Stimulated activated CD4-positive, alpha-beta T cell treated with anti-CD3 and anti-CD28 coated beads, Interleukin-1b, Interleukin-23, amount 100 ng/mL, for 4 hours (primary cell): ENCODE data around the gene OR51B4.
"Not testable (repeated sequence)": the region's sequence is repeated elsewhere in the genome, so short reads cannot be mapped to it uniquely, and the experiment has no call there.

Experiments
- DNase-seq, 2 donors: peaks; one replicate each; pipeline ENCODE4 v3.0.0-alpha.2; 2020; ENCODE audit warnings: low read depth in 2 of 2

The OR51B4 gene, protein sequence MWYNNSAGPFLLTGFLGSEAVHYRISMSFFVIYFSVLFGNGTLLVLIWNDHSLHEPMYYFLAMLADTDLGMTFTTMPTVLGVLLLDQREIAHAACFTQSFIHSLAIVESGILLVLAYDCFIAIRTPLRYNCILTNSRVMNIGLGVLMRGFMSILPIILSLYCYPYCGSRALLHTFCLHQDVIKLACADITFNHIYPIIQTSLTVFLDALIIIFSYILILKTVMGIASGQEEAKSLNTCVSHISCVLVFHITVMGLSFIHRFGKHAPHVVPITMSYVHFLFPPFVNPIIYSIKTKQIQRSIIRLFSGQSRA

DNA sequence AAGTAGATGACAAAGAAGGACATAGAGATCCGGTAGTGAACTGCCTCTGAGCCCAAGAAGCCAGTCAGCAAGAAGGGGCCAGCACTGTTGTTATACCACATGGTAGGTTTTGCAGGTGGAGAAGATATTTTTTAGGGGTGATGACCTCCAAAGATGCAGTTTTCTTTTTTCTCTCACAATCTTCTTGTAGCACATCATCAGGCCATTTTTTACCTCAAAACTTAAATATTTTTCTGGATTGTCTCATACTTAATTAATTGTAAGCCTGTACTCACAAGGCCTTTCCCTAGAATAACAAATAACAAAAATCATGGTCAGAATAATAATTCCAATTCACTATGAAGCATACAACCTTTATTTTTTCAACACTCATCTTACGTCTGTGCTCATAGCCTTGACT is at the start of gene OR51B4:
OR51B4 (minus strand) TSS at position 101 of the 400 bp plus-strand sequence; CDS start at position 101, 0 bp downstream.
- DNase-seq = no peak

DNA sequence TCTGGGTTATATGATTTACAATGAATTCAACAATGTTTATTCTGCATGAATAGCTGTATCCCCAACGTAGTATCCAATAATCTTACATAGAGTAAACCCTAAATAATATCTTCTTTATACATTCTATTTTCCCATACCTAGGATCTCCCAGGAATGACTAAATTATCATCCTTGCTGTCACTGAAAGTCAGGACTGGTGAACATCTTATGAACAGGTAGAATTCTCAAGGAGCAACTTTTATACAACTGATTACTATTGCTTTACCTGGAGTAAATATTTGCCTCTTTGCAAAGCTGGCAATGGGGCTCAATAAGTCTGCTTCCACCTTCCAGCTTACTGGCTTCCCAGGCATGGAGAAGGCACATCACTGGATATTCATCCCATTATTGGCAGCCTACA is 49.5 kb upstream of the OR51B4 start, which contains the start of gene OR51B6:
OR51B6 (plus strand) TSS at position 301 of the 400 bp plus-strand sequence; CDS start at position 301, 0 bp downstream.
- no peak for DNase-seq

DNA sequence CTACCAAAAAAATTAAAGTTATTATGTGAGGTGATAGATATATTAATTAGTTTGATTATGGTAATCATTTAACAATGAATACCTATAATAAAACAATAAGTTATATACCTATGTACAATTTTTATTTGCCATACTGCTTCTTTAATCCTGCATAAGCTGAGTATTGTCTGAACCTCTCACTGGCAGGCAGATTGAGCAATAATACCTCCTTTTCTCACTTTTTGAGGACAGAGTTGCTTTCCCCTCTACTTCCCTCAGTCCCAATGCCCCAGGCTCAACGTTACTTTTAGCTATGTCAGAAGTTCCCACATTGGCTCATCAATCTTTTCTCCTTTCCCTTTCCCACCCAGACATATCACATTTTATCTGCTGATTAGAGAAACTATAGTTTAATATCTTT is 47.8 kb upstream of the OR51B4 start:
- DNase-seq = no peak

DNA sequence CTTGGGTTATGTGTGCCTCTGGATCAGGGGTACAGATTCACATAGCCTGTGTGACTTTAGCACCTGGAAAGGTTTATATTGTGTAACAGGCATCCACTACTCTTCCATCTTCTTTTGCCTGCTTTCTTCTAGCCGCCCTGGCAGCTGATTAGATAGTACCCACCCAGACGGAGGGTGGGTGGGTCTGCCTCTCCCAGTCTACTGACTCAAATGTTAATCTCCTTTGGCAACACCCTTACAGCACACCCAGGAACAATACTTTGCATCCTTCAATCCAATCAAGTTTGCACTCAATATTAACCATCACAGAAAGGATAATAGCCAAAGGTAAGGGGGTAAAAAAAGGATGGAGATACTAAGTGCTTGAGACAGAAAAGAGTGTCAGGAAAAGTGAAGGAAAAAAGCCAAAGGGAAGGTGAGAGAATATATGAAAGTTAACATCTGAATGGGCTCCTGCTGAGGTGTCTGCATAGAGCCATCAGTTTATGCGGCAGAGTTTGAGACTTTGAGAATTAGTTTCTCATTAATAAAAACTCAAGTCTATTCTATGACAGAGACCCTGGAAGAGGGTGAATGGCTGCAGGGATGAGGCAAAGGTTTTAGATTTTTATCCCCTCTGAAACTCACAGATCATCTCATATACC is 46.9 kb upstream of the OR51B4 start:
- no peak for DNase-seq

DNA sequence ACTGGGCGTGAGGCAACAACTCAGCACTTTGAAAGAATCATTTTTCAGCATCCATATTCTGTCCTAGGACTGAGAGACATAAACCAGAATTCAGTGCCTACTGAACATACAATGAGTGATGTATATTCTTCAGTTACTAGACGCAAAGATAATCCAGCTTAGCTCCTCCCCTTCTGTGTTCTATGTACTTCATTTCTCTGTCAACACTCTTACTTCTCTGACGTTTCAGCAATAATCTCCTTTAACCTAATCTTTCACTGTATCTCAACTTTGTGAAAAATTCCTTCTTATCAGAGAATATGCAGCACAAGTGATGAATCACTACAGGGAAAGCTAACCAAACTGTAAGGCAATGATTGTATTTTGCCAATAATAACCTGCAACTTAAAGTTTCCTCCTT is 44.1 kb upstream of the OR51B4 start:
- no peak for DNase-seq

DNA sequence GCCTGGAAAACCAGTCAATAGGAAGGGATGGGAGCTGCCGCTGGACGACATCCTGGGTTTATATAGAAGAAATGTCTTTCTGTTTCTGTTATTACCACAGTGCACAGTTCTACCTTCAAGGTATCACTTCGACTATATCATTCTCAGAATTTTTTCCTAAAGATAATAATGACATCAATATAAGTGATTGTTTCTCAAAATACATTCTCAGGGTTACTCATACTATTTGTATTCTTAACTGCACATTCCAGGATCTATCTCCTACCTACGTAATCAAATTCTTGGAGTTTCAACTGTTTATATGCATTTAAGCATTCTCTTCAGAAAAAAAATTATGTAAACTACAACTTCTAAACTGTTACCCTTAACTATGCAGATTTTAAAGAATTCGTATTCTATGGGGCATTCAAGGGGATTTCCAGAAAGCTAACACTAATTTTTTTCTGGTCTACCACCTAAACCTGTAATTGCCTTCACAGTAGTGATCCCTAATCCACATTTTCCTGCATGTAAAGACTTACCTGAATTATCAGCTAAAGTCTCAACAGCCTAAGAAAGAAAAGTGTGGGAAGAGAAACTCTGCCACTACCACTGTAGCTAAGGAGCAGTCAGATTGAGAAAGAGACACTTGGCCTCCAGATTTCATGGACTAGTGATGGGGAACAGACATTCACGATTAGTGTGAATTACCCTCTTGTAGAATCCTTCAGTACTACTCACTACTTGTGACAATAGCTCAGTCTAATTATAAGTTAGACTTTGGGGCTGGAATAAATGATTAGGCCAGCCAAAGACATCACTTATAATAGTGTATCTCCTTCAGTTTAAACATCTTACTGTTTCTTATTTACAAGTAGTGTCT is 42.0 kb upstream of the OR51B4 start, which contains the start of gene OR51B5:
OR51B5 (minus strand) TSS at position 51 of the 862 bp plus-strand sequence; CDS start at position 51, 0 bp downstream.
- no peak for DNase-seq

DNA sequence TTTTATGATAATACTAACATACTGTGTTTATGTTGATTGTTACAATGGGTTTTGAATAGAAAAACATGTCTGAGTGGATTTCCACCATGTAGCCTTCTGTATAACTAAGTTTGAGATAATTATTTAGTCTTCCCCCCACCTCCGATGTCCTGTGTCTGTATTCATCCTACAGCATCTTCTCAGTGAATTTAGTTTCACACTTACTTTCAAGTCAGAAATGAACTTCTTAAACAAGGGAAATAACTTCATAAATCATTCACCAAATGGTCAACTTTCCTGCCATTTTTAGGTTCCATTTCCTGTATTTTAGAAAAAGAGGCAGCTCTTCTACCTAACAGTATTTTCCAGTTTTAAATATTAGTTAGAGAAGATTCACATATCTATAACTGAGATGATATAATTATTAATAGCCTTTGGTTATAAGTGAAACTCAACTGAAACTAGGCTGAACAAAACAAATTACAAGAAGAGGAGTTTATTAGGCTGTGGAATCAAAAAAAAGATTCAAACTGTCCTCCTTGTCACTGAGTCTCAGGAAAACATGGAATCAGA is 38.1 kb upstream of the OR51B4 start:
- DNase-seq = no peak

DNA sequence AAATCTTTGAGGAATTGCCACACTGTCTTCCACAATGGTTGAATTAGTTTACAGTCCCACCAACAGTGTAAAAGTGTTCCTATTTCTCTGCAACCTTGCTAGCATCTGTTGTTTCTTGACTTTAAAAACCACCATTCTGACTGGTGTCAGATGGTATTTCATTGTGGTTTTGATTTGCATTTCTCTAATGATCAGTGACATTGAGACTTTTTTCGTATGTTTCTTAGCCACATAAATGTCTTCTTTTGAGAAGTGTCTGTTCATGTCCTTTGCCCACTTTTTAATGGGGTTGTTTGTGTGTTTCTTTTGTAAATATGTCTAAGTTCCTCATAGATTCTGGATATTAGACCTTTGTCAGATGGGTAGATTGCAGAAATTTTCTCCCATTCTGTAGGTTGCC is 35.5 kb upstream of the OR51B4 start:
- DNase-seq = not testable (repeated sequence)

DNA sequence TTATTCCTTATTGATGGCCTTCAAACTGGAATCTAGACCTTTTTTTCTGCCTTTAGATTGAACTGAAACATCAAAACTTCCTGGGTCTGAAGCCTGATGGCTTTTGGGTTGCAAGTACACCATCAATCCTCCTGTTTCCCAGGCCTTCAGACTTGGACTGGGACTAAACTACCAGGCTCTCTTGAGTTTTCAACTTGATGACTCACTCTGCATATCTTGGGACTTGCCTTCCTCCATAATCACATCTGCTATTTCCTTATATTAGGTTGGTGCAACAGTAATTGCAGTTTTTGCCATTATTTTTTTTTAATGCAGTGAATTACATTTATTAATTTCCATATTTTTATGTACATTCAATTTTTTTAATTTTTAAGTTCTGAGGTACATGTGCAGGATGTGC is 34.6 kb upstream of the OR51B4 start:
- DNase-seq = no peak

DNA sequence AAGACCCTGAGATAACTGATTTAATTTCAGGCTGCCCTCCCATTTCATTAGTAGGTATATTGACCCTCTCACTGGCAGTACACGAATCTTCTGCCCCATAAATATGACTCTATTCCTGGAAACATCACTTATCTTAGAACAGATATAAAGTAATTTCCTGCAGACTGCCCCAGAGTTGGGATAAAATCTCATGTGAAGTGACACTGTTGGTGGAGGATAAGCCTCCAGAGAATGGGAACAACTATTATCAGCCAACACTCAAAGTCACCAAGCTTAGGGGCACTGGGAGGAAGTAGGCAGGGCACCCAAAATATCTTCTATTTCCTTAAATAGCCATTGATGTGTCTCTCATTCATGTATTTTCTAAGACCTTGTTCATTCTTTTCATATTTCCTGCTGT is 33.4 kb upstream of the OR51B4 start:
- DNase-seq = no peak

DNA sequence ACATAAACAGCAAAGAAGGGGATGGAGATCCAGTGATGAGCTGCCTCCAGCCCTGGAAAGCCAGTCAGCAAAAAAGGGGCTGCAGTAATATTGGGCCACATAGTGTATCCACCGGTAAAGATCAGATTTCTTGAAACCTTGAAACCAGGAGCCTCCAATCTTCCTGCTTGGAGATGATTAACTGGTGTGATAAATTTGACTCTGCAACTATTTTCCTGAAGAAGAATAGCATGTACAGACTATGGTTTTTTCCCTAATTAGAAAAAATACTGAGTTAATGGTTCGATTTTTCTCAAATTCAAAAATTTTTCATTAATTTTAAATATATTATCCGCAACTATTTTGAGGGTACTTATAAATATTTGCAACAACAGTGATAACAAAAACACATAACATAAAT is 22.5 kb upstream of the OR51B4 start, which contains the start of gene OR51B2:
OR51B2 (minus strand) TSS at position 101 of the 400 bp plus-strand sequence; CDS start at position 101, 0 bp downstream.
- DNase-seq = no peak

DNA sequence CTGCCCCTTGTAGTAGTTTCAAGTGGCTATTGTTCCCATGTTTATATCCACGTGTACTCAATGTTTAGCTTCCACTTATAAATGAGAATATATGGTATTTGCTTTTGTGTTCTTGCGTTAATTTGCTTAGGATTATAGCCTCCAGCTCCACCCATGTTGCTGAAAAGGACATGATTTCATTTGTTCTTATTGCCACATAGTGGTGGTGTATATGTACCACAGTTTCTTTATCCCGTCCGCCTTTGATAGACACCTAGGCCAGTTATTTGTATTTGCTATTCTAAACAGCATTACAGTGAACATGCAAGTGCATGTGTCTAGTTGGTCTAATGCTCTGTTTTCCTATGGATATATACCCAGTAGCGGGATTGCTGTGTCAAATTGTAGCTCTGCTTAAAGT is 15.5 kb upstream of the OR51B4 start:
- DNase-seq = no peak

DNA sequence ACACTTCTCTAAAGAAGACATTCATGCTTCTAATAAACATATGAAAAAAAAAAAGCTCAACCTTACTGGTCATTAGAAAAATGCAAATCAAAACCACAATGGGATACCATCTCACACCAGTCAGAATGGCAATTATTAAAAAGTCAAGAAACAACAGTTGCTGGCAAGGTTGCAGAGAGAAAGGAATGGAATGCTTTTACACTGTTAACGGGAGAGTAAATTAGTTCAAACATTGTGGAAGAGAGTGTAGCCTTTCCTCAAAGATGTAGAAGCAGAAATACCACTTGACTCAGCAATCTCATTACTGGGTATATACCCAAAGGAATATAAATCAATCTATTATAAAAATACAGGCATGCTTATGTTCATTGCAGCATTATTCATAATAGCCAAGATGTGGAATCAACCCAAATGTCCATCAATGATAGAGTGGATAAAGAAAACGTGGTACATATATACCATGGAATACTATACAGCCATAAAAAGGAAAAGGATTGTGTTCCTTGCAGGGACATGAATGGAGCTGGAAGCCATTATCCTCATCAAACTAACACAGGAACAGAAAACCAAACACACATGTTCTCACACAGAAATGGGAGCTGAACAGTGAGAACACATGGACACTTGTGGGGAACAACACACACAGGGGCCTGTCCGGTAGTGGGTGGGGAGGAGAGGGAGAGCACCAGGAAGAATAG is 11.7 kb upstream of the OR51B4 start:
- not testable (repeated sequence) for DNase-seq

DNA sequence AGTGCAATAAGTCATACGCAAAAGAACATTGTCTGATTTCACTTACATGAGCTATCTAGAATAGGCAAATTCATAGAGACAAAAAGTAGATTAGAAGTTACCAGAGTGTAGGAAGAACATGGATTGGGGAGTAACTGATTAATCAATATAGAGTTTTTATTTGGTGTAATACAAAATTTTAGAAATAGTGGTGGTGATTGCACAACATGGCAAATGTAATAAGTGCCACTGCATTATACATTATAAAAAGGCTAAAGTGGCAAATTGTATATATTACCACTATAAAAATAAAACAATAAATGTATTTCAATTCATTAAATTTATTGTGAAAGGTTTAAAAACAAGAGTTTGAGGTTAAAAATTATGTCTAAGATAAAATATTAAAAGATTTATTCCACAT is 8.7 kb upstream of the OR51B4 start:
- no peak for DNase-seq

DNA sequence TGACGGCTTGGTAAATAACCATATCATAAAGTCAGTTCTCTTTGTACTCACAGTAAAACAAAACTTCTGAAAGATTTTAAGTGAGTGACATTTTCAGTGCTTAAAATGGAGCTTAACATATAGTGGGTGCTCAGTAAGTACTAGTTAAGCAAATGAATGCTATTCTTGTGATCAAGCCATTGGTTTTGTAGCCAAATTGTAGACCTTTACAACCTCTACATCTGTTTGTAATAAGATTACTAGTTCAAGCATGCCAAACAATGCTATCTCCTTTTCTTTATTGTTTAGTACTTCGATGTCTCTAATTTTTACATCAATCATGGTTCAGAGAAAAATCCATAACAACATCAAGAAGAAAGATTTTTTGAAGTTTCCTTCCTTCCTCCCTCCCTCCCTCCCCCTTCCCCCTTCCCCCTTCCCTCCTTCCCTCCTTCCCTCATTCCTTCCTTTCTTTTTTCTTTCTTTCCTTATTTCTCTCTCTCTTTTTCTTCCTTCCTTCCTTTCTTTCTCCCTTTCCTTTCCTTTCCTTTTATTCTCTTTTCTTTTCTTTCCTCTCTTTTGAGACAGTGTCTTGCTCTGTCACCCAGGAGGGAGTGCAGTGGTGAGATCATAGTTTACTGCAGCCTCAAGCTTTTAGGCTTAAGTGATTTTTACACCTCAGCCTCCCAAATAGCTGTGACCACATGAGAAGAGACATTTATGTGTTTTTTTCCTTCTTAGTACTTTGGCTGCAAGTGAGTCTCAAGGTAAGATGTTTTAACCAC is 5.7 kb upstream of the OR51B4 start:
- DNase-seq = no peak

DNA sequence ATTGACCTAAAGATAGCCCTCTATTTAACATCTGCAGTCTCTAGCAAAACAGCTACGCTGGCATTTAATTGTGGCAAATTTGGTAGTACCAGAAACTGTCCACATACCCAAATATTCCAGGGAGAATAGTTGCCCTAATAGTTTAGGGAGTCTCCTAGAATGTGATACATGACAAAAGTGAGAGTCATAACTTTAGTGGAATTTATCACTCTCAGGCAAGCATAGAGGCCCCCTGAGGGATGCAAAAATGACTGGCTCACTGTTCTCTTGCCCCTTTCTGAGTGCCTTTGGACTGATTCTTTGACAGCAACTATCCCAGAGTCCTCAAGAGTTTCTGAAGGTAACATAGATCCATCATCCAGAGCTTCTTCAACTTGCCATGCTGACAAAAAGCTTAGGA is 2.3 kb upstream of the OR51B4 start:
- DNase-seq = no peak

DNA sequence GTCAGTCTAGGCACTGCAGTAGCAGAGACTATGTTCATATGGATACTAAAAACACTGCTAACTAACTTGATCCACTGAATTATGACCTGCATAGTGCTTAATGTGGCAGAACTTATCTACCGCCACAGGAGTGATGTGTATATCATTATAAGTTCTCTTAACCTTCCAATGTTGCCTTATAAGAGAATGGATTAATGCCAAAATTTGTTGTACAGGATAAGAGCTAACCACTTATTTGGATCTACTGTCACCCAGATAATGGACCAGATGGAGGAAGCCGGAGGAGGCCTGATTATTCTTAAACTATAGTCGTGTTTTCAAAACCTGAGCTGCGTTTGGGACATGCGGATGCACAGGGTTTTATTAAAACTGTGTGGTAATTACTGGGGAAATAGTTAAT is 1.9 kb upstream of the OR51B4 start:
- DNase-seq = no peak

DNA sequence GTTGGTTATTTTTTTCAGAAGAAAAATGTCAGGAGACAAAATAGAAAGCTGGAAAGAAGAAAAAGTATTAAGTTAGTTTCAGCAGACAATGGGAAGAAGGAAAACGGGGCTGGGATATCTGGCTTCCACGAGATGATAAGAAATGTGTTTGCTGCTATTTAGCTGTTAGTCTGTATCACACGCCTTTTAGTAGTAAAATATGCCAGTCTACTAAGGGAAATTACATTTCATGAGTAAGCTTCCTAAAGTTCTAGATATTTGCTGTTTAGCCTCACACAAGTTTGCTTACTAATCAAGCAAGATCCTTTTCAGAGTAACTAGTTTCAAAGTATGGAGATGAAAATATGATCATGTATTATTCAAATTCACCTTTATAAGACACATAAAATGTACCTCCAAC is 1.5 kb downstream of the OR51B4 start:
- DNase-seq = no peak

DNA sequence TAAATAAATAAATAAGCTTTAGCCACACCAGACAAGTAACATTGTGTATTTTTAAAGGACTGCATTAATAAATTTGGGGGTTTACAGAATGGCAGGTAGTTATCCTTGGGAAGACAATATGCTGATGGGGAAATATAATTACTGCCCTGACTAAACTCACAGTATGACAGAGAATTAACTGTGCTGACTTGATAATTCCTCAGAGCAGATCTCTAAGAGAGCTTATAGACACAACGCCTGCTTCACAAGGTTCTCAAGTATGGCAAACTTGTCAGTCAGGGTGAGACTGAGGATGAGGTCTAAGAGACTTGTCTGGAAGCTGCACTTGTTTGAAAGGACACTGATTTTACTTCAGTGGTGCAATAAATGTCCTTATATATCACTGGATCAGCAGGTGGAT is 3.3 kb downstream of the OR51B4 start:
- no peak for DNase-seq

DNA sequence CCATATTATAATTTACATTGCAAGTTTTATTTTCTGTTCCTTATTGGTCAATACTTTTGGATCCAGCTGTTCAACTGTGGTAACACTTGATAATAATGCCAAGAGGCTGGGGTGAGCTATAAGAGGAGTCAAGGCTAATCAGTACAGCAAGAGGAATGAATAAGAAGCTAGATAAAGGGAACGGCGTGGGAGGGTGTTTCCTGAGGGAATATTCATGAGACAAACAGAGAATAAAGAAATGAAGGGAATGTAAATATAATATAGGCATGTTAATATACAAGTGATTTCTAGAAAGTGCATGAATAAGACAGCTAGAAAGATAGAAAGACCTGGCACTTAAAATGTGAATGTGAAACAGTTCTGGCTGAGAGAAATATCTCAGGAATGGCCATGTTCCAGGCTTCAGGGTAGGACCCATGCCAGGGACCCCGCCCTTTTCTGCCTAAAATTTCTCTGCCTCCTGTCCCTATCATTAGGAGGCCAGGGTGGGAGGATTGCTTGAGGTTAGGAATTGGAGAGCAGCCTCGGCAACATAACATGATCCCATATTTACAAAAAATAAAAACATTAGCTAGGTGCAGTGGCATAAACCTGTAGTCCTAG is 3.9 kb downstream of the OR51B4 start:
- DNase-seq = no peak
